Lower lobe of right lung (tissue), 2 donors: ENCODE data around the gene POLR2E. TPM values are rescaled to one million over a fixed set of nuclear protein-coding genes. Genes with fewer than 3 reads are reported as not detected.
A peak's percentile ranks its signal among the peaks of the same experiment; 100 is the strongest.

Experiments
- ATAC-seq, 2 donors: fragments of 200-7000 bp; cut with Tn5 transposase; one replicate each; pipeline ENCODE4 v1.9.1; 2020 to 2022; ENCODE audit warnings: mild to moderate bottlenecking in 2 of 2, moderate library complexity in 2 of 2
- DNase-seq: peaks from one replicate; pipeline ENCODE4 v3.0.0-alpha.2; 2020
- H3K27ac ChIP-seq: fragments of 200-600 bp; one replicate; pipeline ENCODE4 v1.8.0; 2022
- H3K27me3 ChIP-seq: fragments of 200-600 bp; one replicate; pipeline ENCODE4 v1.8.0; 2022; ENCODE audit warnings: low read depth
- H3K36me3 ChIP-seq: fragments of 200-600 bp; one replicate; pipeline ENCODE4 v1.8.0; 2022; ENCODE audit warnings: mild to moderate bottlenecking
- H3K4me1 ChIP-seq: fragments of 200-600 bp; one replicate; pipeline ENCODE4 v1.8.0; 2022
- H3K4me3 ChIP-seq: fragments of 200-600 bp; one replicate; pipeline ENCODE4 v1.8.0; 2022; ENCODE audit warnings: mild to moderate bottlenecking
- H3K9me3 ChIP-seq: fragments of 200-600 bp; one replicate; pipeline ENCODE4 v1.8.0; 2022
- intact Hi-C: fragments of 100-400 bp; cut with DNase I; formaldehyde crosslinking; loops from one replicate; pipeline ENCODE4 v1.11.0; 2022
- total RNA-seq: library from RNA; stranded (reverse); fragmentation: NEBNext Ultra II Directional; extraction: Animal tissue kit (Norgen Biotek cat#: 25700); gene quantifications from one replicate; pipeline ENCODE4 v1.2.1, GENCODE V29; 2021
- TF ChIP-seq, protein P1 (sequence below): fragments of 200-600 bp; IDR thresholded peaks from one replicate; pipeline ENCODE4 v1.8.0; 2022; ENCODE audit warnings: antibody characterized with exemption, mild to moderate bottlenecking
- donor health status: DM: no; HTN: yes; CAD: no; lungs with severe emphysema.

POLR2E gene
- total RNA-seq, 1 donor from 2014 or later = 158 TPM

DNA sequence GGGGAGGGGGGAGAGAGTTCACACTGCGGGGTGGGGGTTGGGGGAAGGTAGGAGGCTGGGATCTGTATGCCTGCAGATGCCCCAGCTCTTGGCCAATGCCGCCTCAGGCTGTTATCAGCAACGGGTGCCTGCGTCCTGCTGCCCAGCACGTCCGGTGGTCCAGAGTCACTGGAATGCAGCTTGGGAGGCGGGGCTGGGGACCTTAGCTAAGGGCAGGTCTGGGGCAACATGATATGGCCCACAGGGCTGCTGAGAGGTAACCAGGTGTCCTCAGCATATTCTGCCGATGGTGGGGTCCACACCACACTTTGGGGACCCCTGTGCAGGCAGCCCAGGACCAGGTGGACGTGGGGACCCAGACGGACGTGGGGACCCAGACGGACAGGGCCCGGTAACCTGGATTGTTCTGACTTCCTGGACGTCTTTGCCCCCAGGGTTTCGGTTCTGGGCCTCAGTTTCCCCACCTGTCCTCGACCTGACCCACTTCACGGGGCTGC is 28.9 kb downstream of the POLR2E start:
- H3K36me3 ChIP-seq = peaks cover 7% of the 10 kb centered on the region
- intact Hi-C loops = no loop called here
- peak overlapping the region; percentile 81 for H3K27ac ChIP-seq
- peak; percentile 3 to 4 for ATAC-seq
- H3K9me3 ChIP-seq = no peaks in the 10 kb centered on the region
- peaks cover 62% of the 10 kb centered on the region for H3K4me1 ChIP-seq
- TF ChIP-seq, protein P1, sequence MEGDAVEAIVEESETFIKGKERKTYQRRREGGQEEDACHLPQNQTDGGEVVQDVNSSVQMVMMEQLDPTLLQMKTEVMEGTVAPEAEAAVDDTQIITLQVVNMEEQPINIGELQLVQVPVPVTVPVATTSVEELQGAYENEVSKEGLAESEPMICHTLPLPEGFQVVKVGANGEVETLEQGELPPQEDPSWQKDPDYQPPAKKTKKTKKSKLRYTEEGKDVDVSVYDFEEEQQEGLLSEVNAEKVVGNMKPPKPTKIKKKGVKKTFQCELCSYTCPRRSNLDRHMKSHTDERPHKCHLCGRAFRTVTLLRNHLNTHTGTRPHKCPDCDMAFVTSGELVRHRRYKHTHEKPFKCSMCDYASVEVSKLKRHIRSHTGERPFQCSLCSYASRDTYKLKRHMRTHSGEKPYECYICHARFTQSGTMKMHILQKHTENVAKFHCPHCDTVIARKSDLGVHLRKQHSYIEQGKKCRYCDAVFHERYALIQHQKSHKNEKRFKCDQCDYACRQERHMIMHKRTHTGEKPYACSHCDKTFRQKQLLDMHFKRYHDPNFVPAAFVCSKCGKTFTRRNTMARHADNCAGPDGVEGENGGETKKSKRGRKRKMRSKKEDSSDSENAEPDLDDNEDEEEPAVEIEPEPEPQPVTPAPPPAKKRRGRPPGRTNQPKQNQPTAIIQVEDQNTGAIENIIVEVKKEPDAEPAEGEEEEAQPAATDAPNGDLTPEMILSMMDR = no peak
- H3K4me3 ChIP-seq = peak overlapping the region; percentile 73
- H3K27me3 ChIP-seq = peaks cover 8% of the 10 kb centered on the region
- DNase-seq = peak; percentile 75

DNA sequence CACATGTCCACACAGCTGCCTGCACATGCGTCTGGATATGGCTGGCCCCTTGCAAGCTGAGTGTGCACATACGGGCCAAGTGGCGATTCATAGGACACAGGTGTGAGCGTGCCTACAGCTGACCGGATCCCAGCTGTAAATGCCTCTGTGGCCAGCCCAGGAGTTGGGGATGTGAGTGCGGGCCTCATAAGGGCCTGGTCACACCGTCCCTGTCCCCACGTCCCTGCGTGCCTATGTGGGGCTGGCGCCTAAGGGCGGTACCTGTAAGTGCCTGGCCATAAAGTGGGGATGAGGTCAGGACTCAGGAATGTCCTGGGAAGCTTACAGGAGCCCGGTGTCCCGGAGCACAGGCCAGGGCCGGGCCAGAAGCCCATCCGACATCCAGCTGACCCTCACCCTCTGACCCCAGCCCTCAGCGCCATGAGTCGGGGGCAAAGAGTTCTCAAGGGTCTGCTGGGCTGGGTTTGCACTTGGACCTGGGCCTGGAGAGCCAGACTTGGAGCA is 29.5 kb downstream of the POLR2E start:
- peaks cover 3% of the 10 kb centered on the region for H3K27me3 ChIP-seq
- TF ChIP-seq, protein P1 = no peak
- H3K4me3 ChIP-seq = peak overlapping the region; percentile 73
- ATAC-seq (peak; percentile 65 to 82), DNase-seq (peak; percentile 76)
- H3K27ac ChIP-seq = peak overlapping the region; percentile 81
- peaks cover 58% of the 10 kb centered on the region for H3K4me1 ChIP-seq
- no peaks in the 10 kb centered on the region for H3K9me3 ChIP-seq
- peaks cover 4% of the 10 kb centered on the region for H3K36me3 ChIP-seq
- intact Hi-C loops = no loop called here

DNA sequence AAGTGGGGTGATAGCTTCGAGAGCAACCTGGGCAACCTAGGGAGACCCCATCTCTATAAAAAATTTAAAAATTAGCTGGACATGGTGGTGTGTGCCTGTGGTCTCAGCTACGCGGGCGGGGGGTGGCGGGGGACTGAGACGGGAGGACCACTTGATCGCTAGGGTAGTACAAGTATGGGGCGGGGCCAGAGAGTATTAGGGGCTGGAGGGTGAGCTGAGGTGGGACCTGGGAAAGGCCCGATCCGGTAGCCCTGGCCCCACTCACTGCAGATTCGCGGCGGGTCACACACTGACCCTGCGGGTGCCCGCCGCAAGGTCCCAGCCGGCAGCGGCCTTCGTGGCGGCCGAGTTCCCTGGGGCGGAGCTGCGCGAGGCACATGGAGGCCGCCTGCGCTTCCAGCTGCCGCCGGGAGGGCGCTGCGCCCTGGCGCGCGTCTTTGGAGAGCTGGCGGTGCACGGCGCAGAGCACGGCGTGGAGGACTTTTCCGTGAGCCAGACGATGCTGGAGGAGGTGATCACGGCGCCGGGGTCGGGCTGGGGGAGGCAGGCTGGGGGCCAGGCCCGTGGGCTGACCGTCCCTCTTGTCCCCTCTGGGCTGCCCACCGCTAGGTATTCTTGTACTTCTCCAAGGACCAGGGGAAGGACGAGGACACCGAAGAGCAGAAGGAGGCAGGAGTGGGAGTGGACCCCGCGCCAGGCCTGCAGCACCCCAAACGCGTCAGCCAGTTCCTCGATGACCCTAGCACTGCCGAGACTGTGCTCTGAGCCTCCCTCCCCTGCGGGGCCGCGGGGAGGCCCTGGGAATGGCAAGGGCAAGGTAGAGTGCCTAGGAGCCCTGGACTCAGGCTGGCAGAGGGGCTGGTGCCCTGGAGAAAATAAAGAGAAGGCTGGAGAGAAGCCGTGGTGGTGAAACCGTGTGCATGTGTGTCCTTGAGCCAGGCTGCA is 30.2 kb downstream of the POLR2E start:
- no peaks in the 10 kb centered on the region for H3K36me3 ChIP-seq
- peak; percentile 89 for DNase-seq
- peaks cover 54% of the 10 kb centered on the region for H3K4me1 ChIP-seq
- no peaks in the 10 kb centered on the region for H3K9me3 ChIP-seq
- TF ChIP-seq, protein P1 = peak; percentile 96
- peak overlapping the region; percentile 81 for H3K27ac ChIP-seq
- intact Hi-C loops = no loop called here
- H3K4me3 ChIP-seq = peak overlapping the region; percentile 73
- ATAC-seq = peak; percentile 79 to 83
- no peaks in the 10 kb centered on the region for H3K27me3 ChIP-seq

DNA sequence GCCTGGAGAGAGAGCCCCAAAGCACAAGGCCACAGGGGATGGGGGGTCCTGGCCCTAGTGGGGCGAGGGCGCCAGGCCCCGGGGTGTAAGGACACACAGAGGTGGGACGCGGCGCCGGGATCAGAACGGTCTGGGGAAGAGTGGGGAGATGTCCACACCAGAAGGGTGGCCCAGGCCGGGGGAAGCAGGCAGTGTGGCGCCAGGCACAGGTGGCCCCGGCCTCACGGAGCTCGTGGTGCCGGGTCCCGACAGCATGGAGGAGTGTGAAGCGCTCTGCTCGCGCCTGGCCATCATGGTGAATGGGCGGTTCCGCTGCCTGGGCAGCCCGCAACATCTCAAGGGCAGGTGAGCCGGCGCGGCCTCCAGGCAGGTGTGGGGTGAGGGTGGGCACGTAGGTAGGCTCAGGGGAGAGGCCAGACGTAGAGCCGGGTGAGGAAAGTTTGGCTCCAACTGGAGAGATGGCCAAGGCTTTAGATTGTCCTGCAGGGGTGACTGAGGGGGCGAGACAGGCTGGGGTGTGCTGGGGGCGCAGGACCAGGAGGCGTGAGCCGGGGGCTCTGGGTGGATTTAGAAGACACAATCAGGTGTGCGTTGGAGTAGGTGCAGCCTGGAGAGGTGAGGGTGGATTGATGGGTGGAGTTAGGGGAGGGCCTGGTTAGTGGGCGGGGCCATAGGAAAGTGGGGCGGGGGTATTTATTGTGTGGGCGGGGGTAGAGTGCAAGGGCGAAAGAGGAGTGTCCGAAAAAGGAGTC is 31.1 kb downstream of the POLR2E start:
- Histone ChIP-seq H3K36me3 (no peaks in the 10 kb centered on the region), H3K4me3 (peak overlapping the region; percentile 73), H3K4me1 (peaks cover 45% of the 10 kb centered on the region), H3K9me3 (no peaks in the 10 kb centered on the region), H3K27me3 (no peaks in the 10 kb centered on the region), H3K27ac (no peak overlapping the region)
- ATAC-seq = peak; percentile 20 to 40
- intact Hi-C loops = no loop called here
- TF ChIP-seq, protein P1 = no peak
- peak; percentile 50 for DNase-seq
